HepG2 (cell line): Measurements from ENCODE around the gene ANKZF1. TPM values are rescaled to one million over a fixed set of nuclear protein-coding genes. Genes with fewer than 3 reads are reported as not detected.

Experiments used
- ATF7 ChIP-seq, 2 experiments: fragments of 450-650 bp in 1 of 2; sonication (generic) in 1 of 2; formaldehyde crosslinking in 1 of 2; IDR thresholded peaks; 2 replicates each; pipeline versions ENCODE4 v1.4.0 to v1.6.1; 2016 to 2020; ENCODE audit warnings: antibody characterized with exemption in 1 of 2, mild to moderate bottlenecking in 1 of 2, missing genetic modification reagents in 1 of 2
- DNMT1 ChIP-seq: sonication (generic); formaldehyde crosslinking; IDR thresholded peaks from 2 replicates; pipeline ENCODE4 v1.5.1; 2020; ENCODE audit warnings: mild to moderate bottlenecking, missing genetic modification reagents
- ELF3 ChIP-seq: IDR thresholded peaks from 2 replicates; pipeline ENCODE4 v1.6.1; 2016; ENCODE audit warnings: missing genetic modification reagents, missing compliant biosample characterization
- HNRNPL ChIP-seq: fragments of 200-400 bp; formaldehyde crosslinking; IDR thresholded peaks from 2 replicates; pipeline ENCODE4 v1.6.1; 2017; ENCODE audit warnings: mild to moderate bottlenecking, low read depth, low read length
- KDM6A ChIP-seq: IDR thresholded peaks from 2 replicates; pipeline ENCODE4 v1.6.1; 2016; ENCODE audit warnings: low read depth
- KLF11 ChIP-seq: IDR thresholded peaks from 2 replicates; pipeline ENCODE4 v1.6.1; 2016; ENCODE audit warnings: missing compliant biosample characterization
- PAF1 ChIP-seq: IDR thresholded peaks from 2 replicates; pipeline ENCODE4 v1.6.1; 2016; ENCODE audit warnings: missing genetic modification reagents, missing compliant biosample characterization
- SP140L ChIP-seq: sonication (generic); formaldehyde crosslinking; IDR thresholded peaks from 2 replicates; pipeline ENCODE4 v1.4.0; 2020; ENCODE audit warnings: missing genetic modification reagents, borderline replicate concordance
- SRF ChIP-seq: IDR thresholded peaks from 2 replicates; pipeline ENCODE4 v1.6.1; 2011; ENCODE audit warnings: mild to moderate bottlenecking, low read depth, low read length, moderate library complexity
- SUZ12 ChIP-seq: fragments of 150-350 bp; IDR thresholded peaks from 2 replicates; pipeline ENCODE4 v1.6.1; 2014; ENCODE audit warnings: low read depth, low read length
- ZFP36 ChIP-seq: fragments of 150-350 bp; IDR thresholded peaks from 2 replicates; pipeline ENCODE4 v1.6.1; 2018; ENCODE audit warnings: borderline replicate concordance, low read length, low read depth; ENCODE audit not compliant: partially characterized antibody
- ZNF292 ChIP-seq: sonication (generic); formaldehyde crosslinking; IDR thresholded peaks from 2 replicates; pipeline ENCODE4 v1.8.1; 2022; ENCODE audit warnings: mild to moderate bottlenecking, low read depth, missing genetic modification reagents, borderline replicate concordance
- ZNF7 ChIP-seq: IDR thresholded peaks from 2 replicates; pipeline ENCODE4 v1.6.1; 2016; ENCODE audit warnings: missing biosample characterization, missing genetic modification reagents
- ZNF703 ChIP-seq: sonication (generic); formaldehyde crosslinking; IDR thresholded peaks from 2 replicates; pipeline ENCODE4 v1.5.1; 2020; ENCODE audit warnings: missing genetic modification reagents, mild to moderate bottlenecking, moderate library complexity, borderline replicate concordance
- ZSCAN20 ChIP-seq: sonication (generic); formaldehyde crosslinking; IDR thresholded peaks from 2 replicates; pipeline ENCODE4 v1.4.0; 2020; ENCODE audit warnings: missing genetic modification reagents, mild to moderate bottlenecking, borderline replicate concordance
- polyA plus RNA-seq, 8 experiments: library from polyadenylated mRNA; depleted of rRNA in 3 of 8; stranded (reverse) in 7 of 8; unstranded in 1 of 8; fragments of >200 nt; fragmentation: Illumina TruSeq in 4 of 8; extraction: Trizol in 4 of 8; gene quantifications; 2 replicates each; pipeline versions ENCODE4 v1.2.1 to v1.2.3, GENCODE V29; 2011 to 2016; ENCODE audit warnings: low read depth in 4 of 8, missing spikeins in 1 of 8, mixed read lengths in 1 of 8; ENCODE audit not compliant: insufficient read depth in 1 of 8
- total RNA-seq, 5 experiments: library from RNA; depleted of rRNA; stranded (reverse); fragments of >200 nt; fragmentation: Illumina TruSeq; extraction: Trizol; gene quantifications; 2 replicates each; pipeline ENCODE4 v1.2.3, GENCODE V29; 2016; ENCODE audit warnings: low read depth in 1 of 5
- TF ChIP-seq, protein P1 (sequence below): sonication (generic); formaldehyde crosslinking; IDR thresholded peaks from 2 replicates; pipeline ENCODE4 v1.4.0; 2020; ENCODE audit warnings: missing genetic modification reagents, borderline replicate concordance
- TF ChIP-seq, protein P2 (sequence below): sonication (generic); formaldehyde crosslinking; IDR thresholded peaks from 2 replicates; pipeline ENCODE4 v1.5.1; 2020; ENCODE audit warnings: mild to moderate bottlenecking, missing genetic modification reagents
- TF ChIP-seq, protein P3 (sequence below): sonication (generic); formaldehyde crosslinking; IDR thresholded peaks from 2 replicates; pipeline ENCODE4 v1.4.0; 2020; ENCODE audit warnings: mild to moderate bottlenecking, missing genetic modification reagents
- TF ChIP-seq, protein P4 (sequence below): sonication (generic); formaldehyde crosslinking; IDR thresholded peaks from 2 replicates; pipeline ENCODE4 v1.8.1; 2023; ENCODE audit warnings: mild to moderate bottlenecking, moderate library complexity, missing genetic modification reagents

ANKZF1 gene
- total and polyA plus RNA-seq, 2 of the 13 experiments (the other 11 are each of a cell fraction or from before 2014, with no cell fraction given): 25.3 to 128 TPM

DNA sequence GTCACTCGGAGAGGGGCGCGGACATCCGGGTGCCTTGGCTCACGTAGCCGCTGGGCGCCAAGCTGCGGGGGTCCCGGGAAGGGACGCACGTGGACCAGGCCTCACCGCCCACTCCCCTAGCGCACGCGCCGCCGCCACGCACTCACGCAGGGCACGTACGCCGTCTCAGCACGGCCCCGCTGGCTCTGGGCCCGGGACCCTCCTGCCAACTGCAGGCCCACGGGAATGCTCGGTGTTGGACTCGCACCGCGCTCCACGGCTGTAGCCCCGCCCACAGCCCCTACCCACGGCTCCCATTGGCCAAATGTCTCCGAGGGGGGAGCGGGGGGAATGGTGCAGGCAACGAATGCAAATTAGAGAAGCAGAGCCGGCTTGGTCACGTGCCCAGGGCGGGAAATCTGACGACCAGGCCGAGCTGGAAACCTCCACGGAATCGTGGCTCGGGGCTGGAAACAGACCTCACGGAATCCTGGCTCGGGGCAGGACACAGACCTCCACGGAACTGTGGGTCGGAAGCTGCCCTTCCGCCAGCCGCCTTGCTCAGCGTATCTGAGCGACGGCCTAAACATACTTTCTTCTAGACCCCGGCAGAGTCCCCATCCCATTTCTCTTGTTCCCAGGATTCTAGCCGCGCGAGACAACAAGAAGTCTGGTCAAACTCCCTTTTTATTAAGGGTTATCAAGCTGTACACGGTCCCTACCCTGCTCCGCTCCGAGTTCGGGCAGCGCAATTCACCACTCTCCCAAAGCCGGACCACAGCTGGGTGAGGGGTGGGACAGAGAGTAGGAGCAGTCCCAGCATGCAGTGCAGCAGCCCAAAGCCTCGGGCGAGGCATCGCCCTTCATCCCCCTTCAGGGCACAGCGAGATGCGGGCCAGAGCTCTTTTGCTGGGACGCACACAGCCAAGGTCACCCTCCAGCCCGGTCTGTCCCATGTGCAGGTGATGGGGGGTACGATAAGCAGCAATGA is 10.6 kb upstream of the ANKZF1 start, which contains the start of gene ABCB6 (continued):
- TF ChIP-seq, protein P1, sequence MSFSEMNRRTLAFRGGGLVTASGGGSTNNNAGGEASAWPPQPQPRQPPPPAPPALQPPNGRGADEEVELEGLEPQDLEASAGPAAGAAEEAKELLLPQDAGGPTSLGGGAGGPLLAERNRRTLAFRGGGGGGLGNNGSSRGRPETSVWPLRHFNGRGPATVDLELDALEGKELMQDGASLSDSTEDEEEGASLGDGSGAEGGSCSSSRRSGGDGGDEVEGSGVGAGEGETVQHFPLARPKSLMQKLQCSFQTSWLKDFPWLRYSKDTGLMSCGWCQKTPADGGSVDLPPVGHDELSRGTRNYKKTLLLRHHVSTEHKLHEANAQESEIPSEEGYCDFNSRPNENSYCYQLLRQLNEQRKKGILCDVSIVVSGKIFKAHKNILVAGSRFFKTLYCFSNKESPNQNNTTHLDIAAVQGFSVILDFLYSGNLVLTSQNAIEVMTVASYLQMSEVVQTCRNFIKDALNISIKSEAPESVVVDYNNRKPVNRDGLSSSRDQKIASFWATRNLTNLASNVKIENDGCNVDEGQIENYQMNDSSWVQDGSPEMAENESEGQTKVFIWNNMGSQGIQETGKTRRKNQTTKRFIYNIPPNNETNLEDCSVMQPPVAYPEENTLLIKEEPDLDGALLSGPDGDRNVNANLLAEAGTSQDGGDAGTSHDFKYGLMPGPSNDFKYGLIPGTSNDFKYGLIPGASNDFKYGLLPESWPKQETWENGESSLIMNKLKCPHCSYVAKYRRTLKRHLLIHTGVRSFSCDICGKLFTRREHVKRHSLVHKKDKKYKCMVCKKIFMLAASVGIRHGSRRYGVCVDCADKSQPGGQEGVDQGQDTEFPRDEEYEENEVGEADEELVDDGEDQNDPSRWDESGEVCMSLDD (CRISPR knock-in tag): no peak; the same call in 1 of the 2 replicates
- TF ChIP-seq HNRNPL (no peak), ELF3 (peak; percentile 77), SRF (no peak), ZNF292 (no peak), DNMT1 (CRISPR knock-in tag) (peak; percentile 91), ZSCAN20 (CRISPR knock-in tag) (peak; percentile 93; the same call in 1 of the 2 replicates), PAF1 (peak; percentile 93), ZNF703 (CRISPR knock-in tag) (peak; percentile 84; the same call in 1 of the 2 replicates), ZNF7 (CRISPR knock-in tag) (peak; percentile 36; the same call in 1 of the 2 replicates), ATF7 (IDR thresholded peaks at IDR 0.05) (no peak), ATF7 (CRISPR knock-in tag; IDR thresholded peaks at IDR 0.05) (no peak), ZFP36 (no peak), SP140L (CRISPR knock-in tag) (peak; percentile 77; the same call in 1 of the 2 replicates), KLF11 (peak; percentile 67; the same call in 1 of the 2 replicates), SUZ12 (no peak), KDM6A (CRISPR knock-in tag) (no peak)
- TF ChIP-seq, protein P2, sequence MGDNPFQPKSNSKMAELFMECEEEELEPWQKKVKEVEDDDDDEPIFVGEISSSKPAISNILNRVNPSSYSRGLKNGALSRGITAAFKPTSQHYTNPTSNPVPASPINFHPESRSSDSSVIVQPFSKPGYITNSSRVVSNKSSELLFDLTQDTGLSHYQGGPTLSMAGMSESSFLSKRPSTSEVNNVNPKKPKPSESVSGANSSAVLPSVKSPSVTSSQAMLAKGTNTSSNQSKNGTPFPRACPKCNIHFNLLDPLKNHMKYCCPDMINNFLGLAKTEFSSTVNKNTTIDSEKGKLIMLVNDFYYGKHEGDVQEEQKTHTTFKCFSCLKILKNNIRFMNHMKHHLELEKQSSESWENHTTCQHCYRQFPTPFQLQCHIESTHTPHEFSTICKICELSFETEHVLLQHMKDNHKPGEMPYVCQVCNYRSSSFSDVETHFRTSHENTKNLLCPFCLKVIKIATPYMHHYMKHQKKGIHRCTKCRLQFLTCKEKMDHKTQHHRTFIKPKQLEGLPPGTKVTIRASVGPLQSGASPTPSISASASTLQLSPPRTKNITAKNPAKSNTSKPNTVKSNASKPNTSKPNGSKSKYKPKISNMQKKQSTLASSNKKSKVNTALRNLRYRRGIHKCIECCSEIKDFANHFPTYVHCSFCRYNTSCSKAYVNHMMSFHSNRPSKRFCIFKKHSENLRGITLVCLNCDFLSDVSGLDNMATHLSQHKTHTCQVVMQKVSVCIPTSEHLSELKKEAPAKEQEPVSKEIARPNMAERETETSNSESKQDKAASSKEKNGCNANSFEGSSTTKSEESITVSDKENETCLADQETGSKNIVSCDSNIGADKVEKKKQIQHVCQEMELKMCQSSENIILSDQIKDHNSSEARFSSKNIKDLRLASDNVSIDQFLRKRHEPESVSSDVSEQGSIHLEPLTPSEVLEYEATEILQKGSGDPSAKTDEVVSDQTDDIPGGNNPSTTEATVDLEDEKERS (CRISPR knock-in tag): no peak
- TF ChIP-seq, protein P3, sequence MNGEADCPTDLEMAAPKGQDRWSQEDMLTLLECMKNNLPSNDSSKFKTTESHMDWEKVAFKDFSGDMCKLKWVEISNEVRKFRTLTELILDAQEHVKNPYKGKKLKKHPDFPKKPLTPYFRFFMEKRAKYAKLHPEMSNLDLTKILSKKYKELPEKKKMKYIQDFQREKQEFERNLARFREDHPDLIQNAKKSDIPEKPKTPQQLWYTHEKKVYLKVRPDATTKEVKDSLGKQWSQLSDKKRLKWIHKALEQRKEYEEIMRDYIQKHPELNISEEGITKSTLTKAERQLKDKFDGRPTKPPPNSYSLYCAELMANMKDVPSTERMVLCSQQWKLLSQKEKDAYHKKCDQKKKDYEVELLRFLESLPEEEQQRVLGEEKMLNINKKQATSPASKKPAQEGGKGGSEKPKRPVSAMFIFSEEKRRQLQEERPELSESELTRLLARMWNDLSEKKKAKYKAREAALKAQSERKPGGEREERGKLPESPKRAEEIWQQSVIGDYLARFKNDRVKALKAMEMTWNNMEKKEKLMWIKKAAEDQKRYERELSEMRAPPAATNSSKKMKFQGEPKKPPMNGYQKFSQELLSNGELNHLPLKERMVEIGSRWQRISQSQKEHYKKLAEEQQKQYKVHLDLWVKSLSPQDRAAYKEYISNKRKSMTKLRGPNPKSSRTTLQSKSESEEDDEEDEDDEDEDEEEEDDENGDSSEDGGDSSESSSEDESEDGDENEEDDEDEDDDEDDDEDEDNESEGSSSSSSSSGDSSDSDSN (CRISPR knock-in tag): peak; percentile 95
- TF ChIP-seq, protein P4, sequence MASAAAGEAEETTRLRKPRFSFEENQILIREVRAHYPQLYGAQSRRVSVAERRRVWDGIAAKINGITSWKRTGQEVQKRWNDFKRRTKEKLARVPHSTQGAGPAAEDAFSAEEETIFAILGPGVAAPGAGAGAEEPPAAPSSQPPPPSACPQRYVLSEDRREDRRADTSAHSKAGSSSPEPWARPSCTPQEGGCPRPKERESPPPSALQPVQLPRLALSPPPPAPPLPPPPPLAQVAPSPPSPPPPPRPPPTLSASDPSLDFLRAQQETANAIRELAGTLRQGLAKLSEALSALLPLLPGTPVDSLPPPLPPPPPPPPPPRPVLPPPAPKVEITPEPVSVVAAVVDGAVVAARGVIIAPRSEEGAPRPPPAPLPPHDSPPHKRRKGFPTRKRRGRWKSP (CRISPR knock-in tag): peak; percentile 96
